CD4-positive, CD25-positive, alpha-beta regulatory T cell (primary cell): ENCODE results near the gene DPP10. TPM values are rescaled to one million over a fixed set of nuclear protein-coding genes. Genes with fewer than 3 reads are reported as not detected.

Source experiments
- ATAC-seq, 2 donors: fragments of 150-1000 bp; cut with Tn5 transposase; one replicate each; pipeline ENCODE4 v1.10.0; 2021; ENCODE audit warnings: low read depth in 2 of 2, moderate number of reproducible peaks in 2 of 2, moderate library complexity in 1 of 2
- DNase-seq, 3 donors: peaks; one replicate each; pipeline versions ENCODE4 v3.0.0 to v3.0.0-alpha.2; 2012 to 2022; ENCODE audit warnings: mixed read lengths in 1 of 3
- H3K27ac ChIP-seq: one replicate; pipeline ENCODE4 v1.7.0; 2013; ENCODE audit warnings: mild to moderate bottlenecking, low read length; ENCODE audit not compliant: insufficient read depth, poor library complexity, severe bottlenecking
- H3K27me3 ChIP-seq: one replicate; pipeline ENCODE4 v1.7.0; 2013; ENCODE audit warnings: low read length; ENCODE audit not compliant: control insufficient read depth, insufficient read depth
- H3K36me3 ChIP-seq: one replicate; pipeline ENCODE4 v1.7.0; 2013; ENCODE audit warnings: mild to moderate bottlenecking, low read length, moderate library complexity; ENCODE audit not compliant: control insufficient read depth, insufficient read depth
- H3K4me1 ChIP-seq: 2 replicates; pipeline ENCODE4 v1.7.0; 2013; ENCODE audit warnings: mild to moderate bottlenecking, low read length; ENCODE audit not compliant: insufficient read depth, control insufficient read depth, poor library complexity, severe bottlenecking
- H3K4me3 ChIP-seq: one replicate; pipeline ENCODE4 v1.7.0; 2013; ENCODE audit warnings: low read depth, mild to moderate bottlenecking, low read length, moderate library complexity
- H3K9me3 ChIP-seq, 2 experiments: 1 replicate in 1 of 2; 2 replicates in 1 of 2; pipeline ENCODE4 v1.7.0; 2013; ENCODE audit warnings: low read length in 2 of 2, mild to moderate bottlenecking in 1 of 2, moderate library complexity in 1 of 2; ENCODE audit not compliant: control insufficient read depth in 2 of 2
- H3K27ac Mint-ChIP-seq, 3 donors: one replicate each; pipeline ENCODE4 v1.8.0; 2020 to 2022; ENCODE audit warnings: mild to moderate bottlenecking in 3 of 3, mixed read lengths in 3 of 3, moderate library complexity in 2 of 3
- H3K27me3 Mint-ChIP-seq: one replicate; pipeline ENCODE4 v1.8.0; 2022; ENCODE audit warnings: mild to moderate bottlenecking, mixed read lengths
- H3K36me3 Mint-ChIP-seq: one replicate; pipeline ENCODE4 v1.8.0; 2020; ENCODE audit warnings: mixed read lengths
- H3K4me1 Mint-ChIP-seq, 4 donors: one replicate each; pipeline ENCODE4 v1.8.0; 2020 to 2022; ENCODE audit warnings: mixed read lengths in 4 of 4, mild to moderate bottlenecking in 1 of 4
- H3K4me3 Mint-ChIP-seq, 4 donors: one replicate each; pipeline ENCODE4 v1.8.0; 2020 to 2022; ENCODE audit warnings: mild to moderate bottlenecking in 4 of 4, mixed read lengths in 4 of 4, moderate library complexity in 3 of 4
- H3K9me3 Mint-ChIP-seq, 7 donors: one replicate each; pipeline ENCODE4 v1.8.0; 2020 to 2022; ENCODE audit warnings: mixed read lengths in 7 of 7, mild to moderate bottlenecking in 3 of 7, moderate library complexity in 2 of 7
- polyA plus RNA-seq, 4 donors: library from polyadenylated mRNA; unstranded; fragments of 300-500 nt; fragmentation: Illumina TruSeq; gene quantifications; one replicate each; pipeline ENCODE4 v1.2.3, GENCODE V29; 2021
- total RNA-seq: library from RNA; stranded (reverse); gene quantifications from one replicate; pipeline ENCODE4 v1.2.3, GENCODE V29; 2022

DPP10 gene
- total and polyA plus RNA-seq, 5 donors from 2014 or later, result not detected

GRCh38 chr2:114472246-114472645 is 29.8 kb downstream of the DPP10 start:
- H3K4me1 ChIP-seq, result no peaks in the 10 kb centered on the region
- Mint-ChIP-seq H3K27ac (no peak overlapping the region), H3K4me3 (no peak overlapping the region), H3K27me3 (no peaks in the 10 kb centered on the region), H3K9me3 (peaks cover 0 to 2% (median 0%) of the 10 kb centered on the region in 7 donors), H3K4me1 (no peaks in the 10 kb centered on the region), H3K36me3 (no peaks in the 10 kb centered on the region)
- ATAC-seq (no peak), DNase-seq (no peak)
- no peaks in the 10 kb centered on the region for H3K9me3 ChIP-seq
- no peaks in the 10 kb centered on the region for H3K27me3 ChIP-seq
- no peak overlapping the region for H3K27ac ChIP-seq
- no peaks in the 10 kb centered on the region for H3K36me3 ChIP-seq
- no peak overlapping the region for H3K4me3 ChIP-seq

- DNase-seq (no peak), ATAC-seq (no peak)
- Mint-ChIP-seq H3K4me1 (no peaks in the 10 kb centered on the region), H3K27ac (no peak overlapping the region), H3K27me3 (no peaks in the 10 kb centered on the region), H3K9me3 (peaks cover 0 to 2% (median 0%) of the 10 kb centered on the region in 7 donors), H3K4me3 (no peak overlapping the region), H3K36me3 (no peaks in the 10 kb centered on the region)
- H3K27me3 ChIP-seq, result no peaks in the 10 kb centered on the region
- H3K9me3 ChIP-seq, result no peaks in the 10 kb centered on the region
- no peak overlapping the region for H3K27ac ChIP-seq
- H3K36me3 ChIP-seq, result no peaks in the 10 kb centered on the region
- no peaks in the 10 kb centered on the region for H3K4me1 ChIP-seq
- no peak overlapping the region for H3K4me3 ChIP-seq
Observed at GRCh38 chr2:114472726-114473125, 30.3 kb downstream of the DPP10 start.

- H3K36me3 Mint-ChIP-seq, result no peaks in the 10 kb centered on the region
- H3K9me3 Mint-ChIP-seq, result peaks cover 0 to 3% (median 0%) of the 10 kb centered on the region in 7 donors
- no peak for DNase-seq
- H3K4me1 Mint-ChIP-seq, result no peaks in the 10 kb centered on the region
- no peak overlapping the region for H3K4me3 Mint-ChIP-seq
- H3K27me3 Mint-ChIP-seq, result peaks cover 9% of the 10 kb centered on the region
- no peaks in the 10 kb centered on the region for H3K9me3 ChIP-seq
- no peak overlapping the region for H3K4me3 ChIP-seq
- no peak for ATAC-seq
- H3K27ac ChIP-seq, result no peak overlapping the region
- H3K36me3 ChIP-seq, result no peaks in the 10 kb centered on the region
- no peaks in the 10 kb centered on the region for H3K27me3 ChIP-seq
- H3K4me1 ChIP-seq, result no peaks in the 10 kb centered on the region
- no peak overlapping the region for H3K27ac Mint-ChIP-seq
Observed at GRCh38 chr2:114488841-114489530, 46.5 kb downstream of the DPP10 start.

- Mint-ChIP-seq H3K4me3 (no peak overlapping the region), H3K4me1 (no peaks in the 10 kb centered on the region), H3K9me3 (peaks cover 0 to 3% (median 0%) of the 10 kb centered on the region in 7 donors), H3K36me3 (no peaks in the 10 kb centered on the region), H3K27me3 (peaks cover 7% of the 10 kb centered on the region), H3K27ac (no peak overlapping the region)
- H3K36me3 ChIP-seq, result no peaks in the 10 kb centered on the region
- H3K4me1 ChIP-seq, result no peaks in the 10 kb centered on the region
- ATAC-seq (no peak), DNase-seq (no peak)
- H3K4me3 ChIP-seq, result no peak overlapping the region
- no peak overlapping the region for H3K27ac ChIP-seq
- no peaks in the 10 kb centered on the region for H3K27me3 ChIP-seq
- H3K9me3 ChIP-seq, result no peaks in the 10 kb centered on the region
Observed at GRCh38 chr2:114495046-114495445, 52.6 kb downstream of the DPP10 start.

GRCh38 chr2:114496959-114497358 is 54.5 kb downstream of the DPP10 start:
- H3K4me1 Mint-ChIP-seq, result no peaks in the 10 kb centered on the region
- H3K27me3 Mint-ChIP-seq, result no peaks in the 10 kb centered on the region
- no peak overlapping the region for H3K27ac Mint-ChIP-seq
- DNase-seq, result no peak
- H3K27ac ChIP-seq, result no peak overlapping the region
- no peaks in the 10 kb centered on the region for H3K36me3 ChIP-seq
- no peak for ATAC-seq
- peaks cover 0 to 3% (median 0%) of the 10 kb centered on the region in 7 donors for H3K9me3 Mint-ChIP-seq
- no peaks in the 10 kb centered on the region for H3K27me3 ChIP-seq
- H3K4me1 ChIP-seq, result no peaks in the 10 kb centered on the region
- H3K36me3 Mint-ChIP-seq, result no peaks in the 10 kb centered on the region
- no peak overlapping the region for H3K4me3 Mint-ChIP-seq
- H3K9me3 ChIP-seq, result no peaks in the 10 kb centered on the region
- H3K4me3 ChIP-seq, result no peak overlapping the region

- H3K36me3 Mint-ChIP-seq, result no peaks in the 10 kb centered on the region
- no peaks in the 10 kb centered on the region for H3K4me1 Mint-ChIP-seq
Observed at GRCh38 chr2:114499101-114499500, 56.7 kb downstream of the DPP10 start.

GRCh38 chr2:114507744-114508143 is 65.3 kb downstream of the DPP10 start:
- Histone ChIP-seq H3K27me3 (no peaks in the 10 kb centered on the region), H3K27ac (no peak overlapping the region), H3K9me3 (no peaks in the 10 kb centered on the region), H3K4me3 (no peak overlapping the region), H3K36me3 (no peaks in the 10 kb centered on the region), H3K4me1 (no peaks in the 10 kb centered on the region)
- Mint-ChIP-seq H3K36me3 (no peaks in the 10 kb centered on the region), H3K27ac (no peak overlapping the region), H3K4me3 (no peak overlapping the region), H3K27me3 (no peaks in the 10 kb centered on the region), H3K9me3 (peaks cover 0 to 2% (median 0%) of the 10 kb centered on the region in 7 donors), H3K4me1 (no peaks in the 10 kb centered on the region)
- no peak for DNase-seq
- no peak for ATAC-seq

More at GRCh38 chr2:114499101-114499500, 56.7 kb downstream of the DPP10 start:
- H3K27me3 Mint-ChIP-seq, result no peaks in the 10 kb centered on the region
- DNase-seq (no peak), ATAC-seq (no peak)
- H3K4me3 Mint-ChIP-seq, result no peak overlapping the region
- H3K4me3 ChIP-seq, result no peak overlapping the region
- H3K27ac Mint-ChIP-seq, result no peak overlapping the region
- no peak overlapping the region for H3K27ac ChIP-seq
- H3K9me3 ChIP-seq, result no peaks in the 10 kb centered on the region
- H3K27me3 ChIP-seq, result no peaks in the 10 kb centered on the region
- H3K9me3 Mint-ChIP-seq, result peaks cover 0 to 3% (median 0%) of the 10 kb centered on the region in 7 donors
- no peaks in the 10 kb centered on the region for H3K36me3 ChIP-seq
- no peaks in the 10 kb centered on the region for H3K4me1 ChIP-seq

GRCh38 chr2:114515882-114516281 is 73.4 kb downstream of the DPP10 start:
- no peak for DNase-seq
- Mint-ChIP-seq H3K9me3 (peaks cover 0 to 2% (median 0%) of the 10 kb centered on the region in 7 donors), H3K4me3 (no peak overlapping the region), H3K4me1 (no peaks in the 10 kb centered on the region), H3K27me3 (no peaks in the 10 kb centered on the region), H3K36me3 (no peaks in the 10 kb centered on the region), H3K27ac (no peak overlapping the region)
- H3K27ac ChIP-seq, result no peak overlapping the region
- no peak for ATAC-seq
- H3K27me3 ChIP-seq, result no peaks in the 10 kb centered on the region
- no peak overlapping the region for H3K4me3 ChIP-seq
- no peaks in the 10 kb centered on the region for H3K4me1 ChIP-seq
- no peaks in the 10 kb centered on the region for H3K36me3 ChIP-seq
- H3K9me3 ChIP-seq, result no peaks in the 10 kb centered on the region
